HFF-Myc (cell line): ENCODE results near the gene NUP37.
"Not testable (repeated sequence)": the region's sequence is repeated elsewhere in the genome, so short reads cannot be mapped to it uniquely, and the experiment has no call there.

ENCODE experiments used
- DNase-seq: peaks from one replicate; pipeline ENCODE4 v3.0.0-alpha.2; 2011; ENCODE audit warnings: low read depth; ENCODE audit errors: extremely low read depth
- H3K4me3 ChIP-seq: replicated peaks from 2 replicates; pipeline ENCODE4 v1.5.1; 2011; ENCODE audit warnings: low read depth, mild to moderate bottlenecking, control low read depth, low read length
- CTCF ChIP-seq: IDR thresholded peaks from 2 replicates; pipeline ENCODE4 v1.5.1; 2012; ENCODE audit warnings: mild to moderate bottlenecking, low read depth, low read length, control low read depth; ENCODE audit errors: missing control alignments

The NUP37 gene

GRCh38 chr12:102119674-102120563 lies at the start of gene NUP37, which contains the start of gene PARPBP:
TSS of gene NUP37 (minus strand) at chr12:102120114. CDS start at chr12:102118518, 1,596 bp downstream.
TSS of gene PARPBP (plus strand) at chr12:102120183. CDS start at chr12:102123889, 3,706 bp downstream.
- peak within 1 kb of the TSS; percentile 92 for H3K4me3 ChIP-seq
- TF ChIP-seq CTCF = no peak
- DNase-seq = peak; percentile 65

DNA sequence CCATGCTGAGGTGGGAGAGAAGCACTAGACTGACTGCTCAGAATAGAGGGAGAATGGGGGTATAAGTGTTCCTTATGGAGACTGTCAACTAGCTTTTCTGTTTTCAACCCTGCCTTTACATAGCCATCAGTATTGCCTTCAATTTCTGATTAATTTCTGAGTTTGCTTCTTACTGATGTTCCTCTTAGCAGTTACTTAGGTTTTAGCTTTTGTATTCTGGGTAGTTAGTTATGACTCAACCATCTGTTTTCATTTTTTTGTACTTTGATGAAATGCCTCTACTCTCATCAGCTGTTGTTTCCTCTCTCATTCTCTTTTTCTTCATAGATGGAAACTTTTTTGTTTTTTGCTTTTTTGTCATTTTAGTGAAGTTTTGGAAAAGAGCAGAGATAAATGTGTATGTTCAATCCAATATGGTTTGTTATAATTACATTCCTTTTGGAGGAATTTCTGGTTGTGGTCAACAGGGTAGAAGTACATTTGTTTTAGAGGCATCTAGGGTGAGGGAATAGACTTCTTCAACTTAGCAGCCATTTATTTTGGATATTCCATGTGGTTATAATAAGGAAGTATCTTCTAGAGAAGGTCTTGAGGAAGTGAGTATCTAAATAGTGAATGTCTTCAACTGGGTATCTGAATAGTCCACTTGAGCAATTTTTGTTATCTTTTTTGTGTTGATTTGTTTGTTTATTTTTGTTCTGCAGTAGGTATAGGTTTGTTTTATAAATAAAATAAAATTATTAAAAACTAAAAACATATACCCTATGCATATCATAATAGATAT lies 48.1 kb upstream of the NUP37 start:
- no peak for DNase-seq
- no peak for TF ChIP-seq CTCF
- H3K4me3 ChIP-seq = no peak overlapping the region

DNA sequence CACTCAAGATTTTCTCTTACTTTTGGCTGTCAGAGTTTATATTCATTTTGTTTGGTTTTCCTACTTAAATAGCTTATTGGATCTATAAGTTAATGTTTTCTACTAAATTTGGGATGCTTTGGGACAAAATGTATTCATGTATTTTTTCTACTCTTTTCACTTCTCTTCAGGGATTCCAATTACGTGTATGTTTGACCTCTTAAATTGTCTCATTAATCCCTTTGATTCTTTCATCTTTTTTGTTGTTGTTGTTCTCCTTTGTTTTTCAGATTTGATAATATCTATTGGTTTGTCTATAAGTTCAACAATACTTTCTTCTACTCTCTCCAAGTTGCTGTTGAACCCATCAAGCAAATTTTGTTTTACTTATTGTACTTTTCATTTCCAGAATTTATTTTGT lies 43.5 kb upstream of the NUP37 start:
- no peak for DNase-seq
- no peak for TF ChIP-seq CTCF
- no peak overlapping the region for H3K4me3 ChIP-seq

- DNase-seq, H3K4me3 ChIP-seq: not testable (repeated sequence)
Observed at GRCh38 chr12:102155206-102155605, 35.3 kb upstream of the NUP37 start.

DNA sequence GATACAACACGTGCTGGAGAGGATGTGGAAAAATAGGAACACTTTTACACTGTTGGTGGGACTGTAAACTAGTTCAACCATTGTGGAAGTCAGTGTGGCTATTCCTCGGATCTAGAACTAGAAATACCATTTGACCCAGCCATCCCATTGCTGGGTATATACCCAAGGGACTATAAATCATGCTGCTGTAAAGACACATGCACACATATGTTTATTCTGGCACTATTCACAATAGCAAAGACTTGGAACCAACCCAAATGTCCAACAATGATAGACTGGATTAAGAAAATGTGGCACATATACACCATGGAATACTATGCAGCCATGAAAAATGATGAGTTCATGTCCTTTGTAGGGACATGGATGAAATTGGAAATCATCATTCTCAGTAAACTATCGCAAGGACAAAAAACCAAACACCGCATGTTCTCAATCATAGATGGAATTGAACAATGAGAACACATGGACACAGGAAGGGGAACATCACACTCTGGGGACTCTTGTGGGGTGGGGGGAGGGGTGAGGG lies 27.2 kb upstream of the NUP37 start:
- not testable (repeated sequence) for DNase-seq, H3K4me3 ChIP-seq

GRCh38 chr12:102144221-102144620 lies 24.3 kb upstream of the NUP37 start:
- TF ChIP-seq CTCF = no peak
- H3K4me3 ChIP-seq = no peak overlapping the region
- no peak for DNase-seq

DNA sequence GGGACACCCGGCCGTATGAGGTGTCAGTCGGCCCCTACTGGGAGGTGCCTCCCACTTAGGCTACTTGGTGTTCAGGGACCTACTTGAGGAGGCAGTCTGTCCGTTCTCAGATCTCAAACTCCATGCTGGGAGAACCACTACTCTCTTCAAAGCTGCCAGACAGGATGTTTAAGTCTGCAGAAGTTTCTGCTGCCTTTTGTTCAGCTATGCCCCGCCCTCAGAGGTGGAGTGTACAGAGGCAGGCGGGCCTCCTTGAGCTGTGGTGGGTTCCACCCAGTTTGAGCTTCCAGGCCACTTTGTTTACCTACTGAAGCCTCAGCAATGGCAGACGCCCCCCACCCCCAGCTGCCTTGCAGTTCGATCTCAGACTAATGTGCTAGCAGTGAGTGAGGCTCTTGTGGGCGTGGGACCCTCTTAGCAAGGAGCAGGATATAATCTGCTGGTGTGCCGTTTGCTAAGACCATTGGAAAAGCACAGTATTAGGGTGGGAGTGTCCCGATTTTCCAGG lies 23.0 kb upstream of the NUP37 start:
- not testable (repeated sequence) for DNase-seq, H3K4me3 ChIP-seq

- not testable (repeated sequence) for H3K4me3 ChIP-seq, DNase-seq
Observed at GRCh38 chr12:102137619-102138018, 17.7 kb upstream of the NUP37 start.

- H3K4me3 ChIP-seq, DNase-seq: not testable (repeated sequence)
Observed at GRCh38 chr12:102131442-102131841, 11.5 kb upstream of the NUP37 start.

- DNase-seq, H3K4me3 ChIP-seq: not testable (repeated sequence)
Observed at GRCh38 chr12:102130720-102131119, 10.8 kb upstream of the NUP37 start.

DNA sequence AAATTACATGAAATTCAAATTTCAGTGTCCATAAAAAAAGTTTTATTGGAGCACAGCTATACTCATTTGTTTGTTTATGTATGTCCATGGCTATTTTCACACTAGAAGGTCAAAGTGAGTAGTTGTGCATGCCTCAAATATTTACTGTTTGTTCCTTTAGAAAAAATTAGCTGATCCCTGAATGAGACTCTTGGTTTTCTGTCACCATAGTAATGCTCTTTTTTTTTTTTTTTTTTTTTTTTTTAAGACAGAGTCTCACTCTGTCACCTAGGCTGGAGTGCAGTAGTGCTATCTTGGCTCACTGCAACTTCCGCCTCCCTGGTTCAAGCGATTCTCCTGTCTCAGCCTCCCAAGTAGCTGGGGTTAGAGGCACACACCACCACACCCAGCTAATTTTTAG lies 1.4 kb upstream of the NUP37 start:
- peak overlapping the region; percentile 92 for H3K4me3 ChIP-seq
- not testable (repeated sequence) for DNase-seq
